T follicular helper cell (primary cell): ENCODE measurements around the gene COMMD9.

Experiments used
- DNase-seq: peaks from one replicate; pipeline ENCODE4 v3.0.0-alpha.2; 2020; ENCODE audit warnings: low read depth

Gene COMMD9

DNA sequence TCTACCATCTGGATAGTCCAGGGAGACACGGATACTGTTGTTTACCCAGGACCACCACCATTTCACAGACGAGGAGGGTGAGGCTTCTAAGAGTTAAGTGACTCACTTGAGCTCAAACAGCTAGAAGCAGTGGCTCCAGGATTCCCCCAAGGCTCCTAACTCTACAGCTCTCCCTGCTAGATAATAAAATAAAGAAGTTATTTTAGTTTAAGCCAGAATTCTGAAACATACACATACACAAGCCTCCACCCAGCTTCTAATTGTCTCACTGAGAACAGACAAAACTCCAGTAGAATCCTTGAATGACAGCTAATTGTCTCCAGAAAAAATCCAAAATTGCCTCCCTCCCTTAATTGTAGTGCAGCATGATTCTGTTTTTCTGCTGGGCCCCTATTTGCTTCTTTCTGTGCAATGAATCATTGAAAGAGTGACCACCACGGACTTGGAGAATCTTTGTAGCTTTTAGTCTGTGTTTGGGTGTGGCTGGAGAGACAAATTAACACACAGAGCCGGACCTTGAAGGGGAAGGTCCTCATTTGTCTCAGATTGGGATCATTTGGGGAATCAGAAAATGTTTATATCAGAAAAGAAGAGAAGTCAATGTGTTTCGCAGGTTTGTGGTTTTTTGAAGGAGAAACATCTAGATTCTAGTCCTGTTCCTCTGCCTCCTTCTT lies 64.9 kb downstream of the COMMD9 start:
- DNase-seq: no peak

DNA sequence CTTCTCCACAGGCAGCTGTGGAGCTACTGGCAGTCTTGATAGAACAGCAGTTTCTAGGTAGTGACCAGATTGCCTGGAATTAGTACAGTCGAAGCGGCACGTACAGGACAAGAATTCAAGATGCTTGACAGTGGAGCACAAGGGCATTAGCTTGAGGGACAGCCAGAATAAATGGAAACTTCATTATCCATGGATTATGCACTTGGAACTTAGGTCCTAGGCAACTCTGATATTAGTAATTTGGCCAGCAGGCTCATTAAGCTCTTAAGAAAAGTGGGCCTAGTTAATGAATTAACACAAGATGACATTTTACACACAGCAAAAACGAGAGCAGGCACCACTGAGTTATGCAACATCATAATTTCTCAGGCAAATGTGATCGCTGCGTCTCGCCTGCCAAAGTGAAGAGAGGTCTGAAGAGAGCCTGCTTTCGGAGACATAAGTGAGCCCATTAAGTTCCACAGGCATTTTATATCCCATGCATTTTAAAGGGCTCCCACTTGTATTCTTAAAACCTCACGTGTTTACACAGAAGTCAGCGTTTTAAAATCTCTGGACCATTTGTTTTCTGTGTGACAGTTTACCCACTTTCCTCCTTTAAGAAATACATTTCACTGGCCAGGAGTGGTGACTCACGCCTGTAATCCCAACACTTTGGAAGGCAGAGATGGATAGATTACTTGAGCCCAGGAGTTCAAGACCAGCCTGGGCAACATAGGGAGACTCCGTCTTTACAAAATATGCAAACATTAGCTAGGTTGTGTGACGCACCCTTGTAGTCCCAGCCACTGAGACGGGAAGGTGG lies 66.2 kb downstream of the COMMD9 start:
- DNase-seq: no peak
